ENCODE measurements around the gene SMG6. TPM values are rescaled to one million over a fixed set of nuclear protein-coding genes. Genes with fewer than 3 reads are reported as not detected.

The SMG6 gene
- total and polyA plus RNA-seq, 2 donors (not counting 1 experiment from before 2014, with no cell fraction given) = 10.6 to 35.5 TPM

DNA sequence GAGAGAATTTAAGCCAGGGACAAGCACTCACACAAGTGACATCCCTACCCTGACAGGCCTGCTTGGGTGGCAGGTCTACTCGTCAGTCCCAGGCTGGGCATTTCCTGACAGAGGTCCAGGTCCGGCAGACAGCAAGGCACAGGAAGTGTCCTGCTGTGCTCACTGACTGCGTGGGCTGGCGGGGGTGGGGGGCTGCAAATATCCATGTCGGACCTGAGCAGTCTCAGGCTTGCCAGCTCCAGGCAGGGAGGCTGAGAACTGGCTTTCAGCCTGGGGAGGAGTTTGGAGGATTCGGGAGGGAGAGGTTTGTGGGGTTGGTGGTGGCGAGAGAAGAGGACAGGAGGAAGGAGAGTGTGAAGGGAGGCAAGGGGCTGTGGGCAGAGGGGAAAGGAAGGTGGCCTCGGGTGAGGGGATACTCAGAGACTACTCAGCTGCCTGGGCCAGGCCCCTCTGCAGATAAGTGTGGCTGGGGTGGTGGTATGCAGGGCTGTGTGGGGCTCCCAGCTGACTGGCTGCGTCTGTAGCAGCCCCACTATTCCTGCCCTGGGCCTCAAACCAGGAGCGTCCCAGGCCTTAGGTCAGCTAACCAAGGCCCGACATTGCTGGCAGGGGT is 240.9 kb downstream of the SMG6 start:
- Mint-ChIP-seq H3K27ac (no peak overlapping the region), H3K4me1 (peaks cover 50% of the 10 kb centered on the region), H3K27me3 (no peaks in the 10 kb centered on the region), H3K9me3 (ENCODE audit: insufficient read depth) (no peaks in the 10 kb centered on the region), H3K4me3 (no peak overlapping the region)
- POLR2A ChIA-PET = no interaction called here
- no peak overlapping the region for H3K27ac ChIP-seq (ENCODE audit: low read length in 2 of 2)
- H3K4me1 ChIP-seq (ENCODE audit: control insufficient read depth in 2 of 2, insufficient read depth in 2 of 2, low read length in 2 of 2) = peaks cover 41 to 52% of the 10 kb centered on the region in 2 donors
- peaks cover 0 to 22% of the 10 kb centered on the region in 2 experiments for H3K36me3 ChIP-seq (replicated peaks in 1 of 2; ENCODE audit: control extremely low read depth in 1 of 2, control insufficient read depth in 1 of 2, extremely low read depth in 1 of 2, insufficient read depth in 2 of 2, low read length in 1 of 2)
- ATAC-seq (ENCODE audit: low read depth) (no peak), DNase-seq (no peak)
- no peak overlapping the region for H3K4me3 ChIP-seq (ENCODE audit: control extremely low read depth in 1 of 5, extremely low read depth in 1 of 5, insufficient read depth in 1 of 5, low read depth in 2 of 5, low read length in 4 of 5)
- intact Hi-C loops (cut with micrococcal nuclease) = no loop called here
- no peaks in the 10 kb centered on the region for H3K79me2 ChIP-seq (ENCODE audit: control insufficient read depth, insufficient read depth, low read length)
- peaks cover 0 to 18% (median 4%) of the 10 kb centered on the region in 4 experiments for H3K27me3 ChIP-seq (replicated peaks in 1 of 4; ENCODE audit: control extremely low read depth in 1 of 4, control insufficient read depth in 3 of 4, insufficient read depth in 4 of 4, low read length in 3 of 4)
- H4K20me1 ChIP-seq (ENCODE audit: control insufficient read depth, insufficient read depth, low read length, poor library complexity, severe bottlenecking) = peaks cover 12% of the 10 kb centered on the region
- no peak overlapping the region for H3K4me2 ChIP-seq (replicated peaks; ENCODE audit: low read depth, low read length, poor library complexity, severe bottlenecking)
- WGBS (ENCODE audit: insufficient coverage) = 87% methylated on average over 10 of the region's 11 CpGs
- no peak overlapping the region for H3K9ac ChIP-seq (ENCODE audit: low read length)
- no peak overlapping the region for H2AFZ ChIP-seq (ENCODE audit: insufficient read depth, low read depth, low read length, poor library complexity, severe bottlenecking)
- peaks cover 0 to 6% (median 0%) of the 10 kb centered on the region in 3 donors for H3K9me3 ChIP-seq (ENCODE audit: control extremely low read depth in 1 of 3, control insufficient read depth in 2 of 3, insufficient read depth in 1 of 3, low read length in 2 of 3)
- TF ChIP-seq EZH2 (IDR thresholded peaks at IDR 0.05; ENCODE audit: borderline replicate concordance, insufficient read depth, low read depth, low read length, poor library complexity, severe bottlenecking) = no peak
- TF ChIP-seq CTCF (IDR thresholded peaks at IDR 0.05) = no peak
- CTCF ChIA-PET = interaction anchor here (0.9 to 3.8 kb wide), 4 partner anchors 7 to 108 kb away, joined by 3 to 17 read pairs (median 9); partner anchors contain the start of gene HIC1

DNA sequence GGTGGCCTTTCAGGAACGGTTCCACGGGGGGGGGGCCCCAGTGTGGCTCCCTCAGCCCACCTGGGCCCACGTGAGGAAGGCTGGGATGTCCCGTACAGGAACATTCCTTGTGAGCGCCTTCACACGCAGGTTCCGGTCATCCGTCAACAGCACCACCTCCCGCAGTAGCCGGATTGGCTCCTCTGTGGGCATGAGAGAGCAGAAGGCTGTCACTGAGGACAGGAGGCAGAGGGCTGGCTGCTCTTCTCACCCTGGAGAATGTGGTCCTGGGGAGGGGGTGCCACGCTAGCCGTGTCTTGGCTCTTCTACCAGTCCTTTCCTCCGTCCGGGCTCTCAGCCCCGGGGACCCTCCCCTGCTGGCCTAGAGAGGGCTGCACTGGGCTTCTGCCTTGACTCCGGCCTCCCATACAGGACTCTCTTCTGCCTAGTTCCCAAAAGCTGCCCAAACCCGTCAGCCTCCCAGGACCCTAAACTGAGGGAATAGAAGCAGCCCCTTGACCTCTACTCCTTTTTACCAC is 242.1 kb downstream of the SMG6 start:
- Mint-ChIP-seq H3K27ac (no peak overlapping the region), H3K4me3 (no peak overlapping the region), H3K27me3 (no peaks in the 10 kb centered on the region), H3K4me1 (peaks cover 53% of the 10 kb centered on the region), H3K9me3 (ENCODE audit: insufficient read depth) (no peaks in the 10 kb centered on the region)
- H2AFZ ChIP-seq (ENCODE audit: insufficient read depth, low read depth, low read length, poor library complexity, severe bottlenecking) = no peak overlapping the region
- H3K27ac ChIP-seq (ENCODE audit: low read length in 2 of 2) = no peak overlapping the region
- peaks cover 0 to 6% (median 0%) of the 10 kb centered on the region in 3 donors for H3K9me3 ChIP-seq (ENCODE audit: control extremely low read depth in 1 of 3, control insufficient read depth in 2 of 3, insufficient read depth in 1 of 3, low read length in 2 of 3)
- ChIA-PET CTCF (no interaction called here), POLR2A (interaction anchor here (0.7 kb wide), 1 partner anchor 178 kb away, joined by 7 read pairs; no protein-coding TSS in a partner anchor)
- DNase-seq (no peak), ATAC-seq (ENCODE audit: low read depth) (no peak)
- H4K20me1 ChIP-seq (ENCODE audit: control insufficient read depth, insufficient read depth, low read length, poor library complexity, severe bottlenecking) = peaks cover 15% of the 10 kb centered on the region
- H3K4me3 ChIP-seq (ENCODE audit: control extremely low read depth in 1 of 5, extremely low read depth in 1 of 5, insufficient read depth in 1 of 5, low read depth in 2 of 5, low read length in 4 of 5) = no peak overlapping the region
- peaks cover 49 to 56% of the 10 kb centered on the region in 2 donors for H3K4me1 ChIP-seq (ENCODE audit: control insufficient read depth in 2 of 2, insufficient read depth in 2 of 2, low read length in 2 of 2)
- peaks cover 0 to 23% (median 6%) of the 10 kb centered on the region in 4 experiments for H3K27me3 ChIP-seq (replicated peaks in 1 of 4; ENCODE audit: control extremely low read depth in 1 of 4, control insufficient read depth in 3 of 4, insufficient read depth in 4 of 4, low read length in 3 of 4)
- WGBS (ENCODE audit: insufficient coverage) = 94% methylated on average over 16 of the region's 17 CpGs
- H3K36me3 ChIP-seq (replicated peaks in 1 of 2; ENCODE audit: control extremely low read depth in 1 of 2, control insufficient read depth in 1 of 2, extremely low read depth in 1 of 2, insufficient read depth in 2 of 2, low read length in 1 of 2) = peaks cover 0 to 15% of the 10 kb centered on the region in 2 experiments
- H3K9ac ChIP-seq (ENCODE audit: low read length) = no peak overlapping the region
- intact Hi-C loops (cut with micrococcal nuclease) = no loop called here
- H3K4me2 ChIP-seq (replicated peaks; ENCODE audit: low read depth, low read length, poor library complexity, severe bottlenecking) = no peak overlapping the region
- no peaks in the 10 kb centered on the region for H3K79me2 ChIP-seq (ENCODE audit: control insufficient read depth, insufficient read depth, low read length)
- TF ChIP-seq CTCF (IDR thresholded peaks at IDR 0.05) = no peak
- no peak for TF ChIP-seq EZH2 (IDR thresholded peaks at IDR 0.05; ENCODE audit: borderline replicate concordance, insufficient read depth, low read depth, low read length, poor library complexity, severe bottlenecking)

Measured in B cell (primary cell).